ENCODE results near the gene SCT.

Gene SCT

DNA sequence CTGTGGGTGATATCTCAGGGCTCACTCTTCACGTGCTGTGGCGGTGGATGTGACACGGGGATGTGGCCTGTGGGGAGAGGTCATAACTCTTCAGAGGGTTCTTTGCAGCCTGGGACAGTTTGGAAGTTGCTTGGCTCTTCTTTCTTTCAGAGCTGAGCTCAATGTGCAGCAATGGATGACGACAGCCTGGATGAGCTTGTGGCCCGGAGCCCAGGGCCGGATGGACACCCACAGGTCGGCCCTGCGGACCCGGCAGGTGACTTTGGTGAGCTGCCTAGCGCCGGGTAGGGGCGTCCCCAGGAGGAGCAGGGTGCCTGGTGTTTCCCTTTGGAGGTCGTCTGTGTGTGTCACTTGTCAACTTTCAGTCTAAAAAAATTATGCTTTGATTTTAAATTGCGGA lies 45.6 kb downstream of the SCT start:
- no peak for DNase-seq

- no peak for DNase-seq
These were observed 47.0 kb downstream of the SCT start for GRCh38 chr11:579830-580601.

- DNase-seq: no peak
These were observed 48.5 kb downstream of the SCT start for GRCh38 chr11:578276-579035.

DNA sequence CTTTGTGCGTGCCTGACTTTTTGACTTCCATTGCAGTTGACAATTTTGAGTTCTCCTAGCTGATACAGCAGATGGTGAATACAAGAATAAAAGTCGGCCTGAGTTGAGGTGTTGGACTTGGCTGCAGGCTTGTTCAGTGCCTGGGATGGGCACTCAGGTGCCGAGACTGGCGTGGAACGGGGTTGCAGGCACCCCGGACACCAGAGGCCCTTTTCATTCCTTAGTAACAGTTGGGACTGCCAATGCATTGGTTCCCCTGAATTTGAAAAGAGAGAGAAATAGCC lies 49.4 kb downstream of the SCT start:
- DNase-seq: no peak

GRCh38 chr11:576811-577610 lies 50.0 kb downstream of the SCT start:
- no peak for DNase-seq

Measured in NCI-H1105 treated with DMSO at 0.1 percent for 48 hours (cell line).